ENCODE results near the gene FAM131B.
"Not testable (repeated sequence)": the region's sequence is repeated elsewhere in the genome, so short reads cannot be mapped to it uniquely, and the experiment has no call there.

The FAM131B gene

DNA sequence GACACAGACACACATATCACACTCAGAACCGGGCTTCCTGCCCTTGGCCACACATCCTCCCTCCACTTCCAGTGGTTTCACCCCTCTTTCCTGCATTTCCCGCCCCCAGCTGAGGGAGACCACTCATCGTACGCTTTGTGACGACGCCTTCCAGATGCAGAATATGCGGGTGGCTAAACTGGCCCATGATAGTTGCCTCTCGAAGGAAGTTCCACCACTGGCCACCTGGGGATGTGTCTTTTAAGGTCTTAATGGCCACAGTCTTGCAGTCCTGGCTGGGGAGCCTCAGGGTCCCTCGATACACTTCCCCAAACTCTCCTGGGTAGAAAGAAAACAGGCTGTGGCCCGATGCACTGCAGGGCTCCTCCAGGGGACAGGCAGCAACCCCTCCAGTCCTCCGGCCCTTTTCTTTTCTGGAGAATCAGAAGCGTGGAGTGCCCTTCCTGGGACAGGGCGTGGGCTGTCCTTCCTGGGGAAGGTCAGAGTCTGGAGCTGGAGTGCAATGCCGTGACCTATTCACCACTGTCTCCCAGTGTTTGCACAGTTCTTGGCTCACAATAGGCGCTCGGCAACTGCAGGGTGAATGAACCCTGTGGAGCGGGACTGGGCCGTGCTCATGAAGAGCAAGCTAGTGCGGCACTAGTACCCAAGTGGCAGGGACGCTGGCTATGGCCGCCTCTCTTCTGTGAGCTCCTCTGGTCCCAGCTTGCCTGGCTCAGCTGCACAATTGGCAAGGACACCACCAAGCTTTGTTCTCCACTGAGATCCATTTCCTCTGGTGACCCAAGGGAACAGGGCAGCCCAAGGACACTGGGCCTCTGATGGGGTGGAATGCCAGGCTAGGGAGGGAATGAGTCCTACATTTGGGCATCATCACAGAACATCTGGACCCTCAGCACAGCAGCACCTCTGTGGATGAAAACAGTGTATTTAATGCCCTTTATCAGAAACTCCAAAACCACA, 33.0 kb upstream of the FAM131B start:
- DNase-seq (ENCODE audit: low spot score) = no peak

DNA sequence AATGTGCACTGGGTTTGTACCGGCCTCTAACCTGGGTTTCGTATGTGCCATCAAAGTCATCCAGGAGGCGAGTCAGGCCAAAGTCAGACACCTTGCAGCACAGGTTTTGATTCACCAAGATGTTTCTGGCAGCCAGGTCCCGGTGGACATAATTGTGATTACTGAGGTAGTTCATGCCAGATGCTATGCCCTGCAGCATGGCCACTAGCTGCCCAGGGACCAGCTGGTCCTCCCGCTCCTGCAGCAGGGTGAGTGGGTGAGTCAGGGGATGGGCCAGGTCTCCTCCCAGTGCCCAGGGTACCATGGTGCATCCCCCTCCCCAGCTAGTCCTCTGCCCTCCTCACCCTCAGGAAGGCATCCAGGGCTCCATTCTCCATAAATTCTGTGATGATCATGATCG, 32.3 kb upstream of the FAM131B start:
- DNase-seq (ENCODE audit: low spot score) = no peak

DNA sequence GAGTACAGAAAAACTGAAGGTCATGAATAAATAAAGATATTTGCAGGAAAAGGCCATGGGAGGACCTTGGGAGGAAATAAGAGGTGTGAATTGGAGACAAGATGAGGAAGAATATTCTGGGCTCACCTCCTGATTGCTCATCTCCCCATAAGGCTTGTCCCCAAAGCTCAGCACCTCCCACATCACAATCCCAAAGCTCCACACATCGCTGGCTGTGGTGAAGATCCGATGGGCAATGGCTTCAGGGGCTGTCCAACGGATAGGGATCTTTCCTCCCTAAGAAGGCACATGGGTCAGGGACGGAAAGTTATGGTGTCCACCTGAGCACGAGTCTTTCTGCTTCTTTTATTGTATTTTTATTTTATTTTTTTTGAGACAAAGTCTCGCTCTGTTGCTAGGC, 31.6 kb upstream of the FAM131B start:
- no peak for DNase-seq (ENCODE audit: low spot score)

DNA sequence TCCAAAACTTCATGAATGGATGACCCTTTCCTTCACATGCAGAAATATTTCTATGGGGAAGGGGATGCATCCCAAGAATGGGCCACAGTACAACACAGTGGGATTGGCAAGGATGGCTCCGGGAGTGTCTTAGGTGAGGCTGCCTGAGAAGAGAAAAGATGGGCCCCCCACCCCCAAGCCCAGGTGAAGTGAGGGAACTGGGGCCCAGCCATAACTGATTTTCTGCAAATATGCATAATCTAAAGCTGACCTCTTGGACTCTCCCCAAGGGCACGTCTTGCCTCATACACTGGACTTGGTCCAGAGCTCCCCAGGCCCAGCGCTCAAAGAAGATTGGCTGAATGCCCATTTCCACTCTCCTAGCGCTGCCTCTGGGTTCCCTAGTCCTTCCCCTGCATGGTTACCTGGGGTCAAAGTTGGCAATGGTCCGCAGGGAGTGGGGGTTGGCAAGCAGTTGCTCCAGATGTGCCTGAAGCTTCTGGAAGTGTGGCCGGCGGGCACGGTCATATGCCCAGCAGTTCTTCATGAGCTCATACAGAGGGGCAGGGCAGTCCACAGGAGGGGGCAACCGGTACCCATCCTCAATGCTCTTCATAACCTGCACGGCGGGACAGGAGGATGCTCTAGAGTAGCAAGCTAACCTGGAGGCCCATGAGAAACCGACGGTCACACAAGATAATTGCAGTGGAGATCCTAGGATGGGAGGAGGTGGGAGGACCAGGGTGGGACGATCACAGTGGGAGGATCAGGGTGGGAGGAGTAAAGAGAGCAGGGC, 30.9 kb upstream of the FAM131B start:
- no peak for DNase-seq (ENCODE audit: low spot score)

DNA sequence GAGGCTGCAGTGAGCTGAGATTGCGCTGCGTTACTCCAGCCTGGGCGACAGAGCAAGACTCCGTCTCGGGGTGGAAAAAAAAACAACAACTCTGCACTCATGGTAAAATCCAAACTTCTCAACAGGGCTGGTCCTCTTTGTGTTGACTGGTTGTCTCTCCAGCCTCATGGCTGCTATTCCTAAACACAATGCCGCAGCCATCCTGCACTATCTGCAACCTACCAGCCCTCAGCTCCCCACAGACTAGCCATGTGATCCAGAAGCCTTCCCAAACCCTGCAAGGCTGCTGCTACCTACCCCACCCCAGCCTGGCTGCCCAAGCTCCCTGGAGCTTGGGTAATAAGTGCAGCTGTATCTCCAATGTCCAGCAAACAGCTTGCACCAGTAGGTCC, 30.4 kb upstream of the FAM131B start:
- DNase-seq (ENCODE audit: low spot score) = no peak

DNA sequence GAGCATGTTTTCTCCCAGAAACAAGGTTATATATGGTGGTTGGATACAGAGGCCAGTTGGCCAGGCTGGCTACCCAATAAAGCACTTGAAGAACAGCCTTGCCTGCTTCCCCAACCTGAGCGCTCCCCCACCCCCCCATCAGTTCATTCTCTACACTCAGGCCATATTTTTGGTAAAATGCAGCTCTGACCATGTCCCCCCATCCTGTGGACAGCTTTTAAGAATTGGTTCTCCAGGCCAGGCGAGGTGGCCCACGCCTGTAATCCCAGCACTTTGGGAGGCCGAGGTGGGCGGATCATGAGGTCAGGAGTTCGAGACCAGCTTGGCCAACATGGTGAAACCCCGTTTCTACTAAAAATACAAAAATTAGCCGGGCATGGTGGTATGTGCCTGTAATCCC, 29.9 kb upstream of the FAM131B start:
- DNase-seq (ENCODE audit: low spot score) = not testable (repeated sequence)

DNA sequence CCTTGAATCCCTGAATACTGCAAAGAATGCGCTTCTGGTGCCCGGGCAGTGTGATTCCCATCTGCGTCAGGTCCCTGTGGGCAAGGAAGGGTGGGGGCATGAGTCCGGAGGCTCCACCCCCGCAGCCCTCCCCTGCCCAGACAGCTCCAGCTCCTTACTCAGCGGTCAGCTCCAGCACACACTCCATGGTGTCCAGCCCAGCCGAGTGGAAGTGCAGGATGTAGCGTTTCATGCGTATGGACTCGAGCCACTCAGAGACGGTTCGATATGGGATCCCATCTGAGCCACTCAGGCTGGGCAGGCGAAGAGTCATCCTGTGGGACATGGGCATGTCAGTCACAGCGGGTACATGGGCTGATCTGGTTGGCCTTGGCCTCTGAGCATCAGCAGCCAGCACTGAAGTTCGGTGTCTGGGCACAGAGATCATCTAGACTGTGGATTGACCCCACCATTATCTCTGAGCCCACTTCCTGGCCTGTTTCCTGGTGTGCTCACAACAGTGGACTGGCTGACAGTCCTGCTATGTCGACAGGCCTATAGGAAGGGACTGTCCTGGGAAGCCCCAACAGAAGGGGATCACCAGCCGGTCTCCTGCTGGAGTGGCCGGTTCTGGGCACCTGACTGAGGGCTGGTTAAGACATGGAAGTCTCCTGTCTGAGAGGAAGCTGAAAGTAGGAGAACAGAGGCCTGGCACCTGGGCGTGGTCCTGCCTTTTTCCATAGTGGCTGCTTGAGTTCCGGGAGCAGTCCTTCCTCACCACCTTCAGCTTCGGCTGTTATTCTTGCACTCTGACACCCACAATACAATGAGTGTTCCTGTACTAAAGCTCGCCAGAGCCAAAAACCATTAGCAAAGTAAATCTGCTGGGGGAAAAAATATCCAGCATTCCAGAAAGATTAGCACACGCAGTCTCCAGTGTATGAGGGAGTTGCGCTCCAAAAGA, 29.2 kb upstream of the FAM131B start:
- no peak for DNase-seq (ENCODE audit: low spot score)

DNA sequence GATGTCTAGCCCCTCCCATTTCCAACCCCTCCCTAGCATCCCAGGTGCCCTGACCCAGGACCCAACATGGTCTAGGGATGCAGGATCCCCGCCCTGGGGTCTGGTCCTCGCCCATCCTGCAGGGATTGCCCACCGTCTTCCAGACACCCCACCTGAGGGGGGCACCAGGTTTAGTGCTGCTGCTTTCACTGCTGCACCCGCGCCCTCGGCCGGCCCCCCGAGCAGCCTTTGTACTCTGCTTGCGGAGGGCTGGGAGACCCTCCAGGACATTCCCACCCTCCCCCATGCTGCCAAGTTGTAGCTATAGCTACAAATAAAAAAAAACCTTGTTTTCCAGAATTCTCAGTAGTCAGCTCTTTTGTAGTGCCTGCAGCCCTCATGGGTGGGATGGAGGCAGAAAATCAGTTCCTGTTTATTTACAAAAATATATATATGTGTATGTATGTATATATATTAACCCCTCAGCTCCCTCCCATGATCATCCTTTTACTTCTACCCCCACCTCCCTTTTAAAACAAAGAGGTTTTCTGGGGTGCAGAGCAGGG, 28.3 kb upstream of the FAM131B start:
- DNase-seq (ENCODE audit: low spot score) = no peak

DNA sequence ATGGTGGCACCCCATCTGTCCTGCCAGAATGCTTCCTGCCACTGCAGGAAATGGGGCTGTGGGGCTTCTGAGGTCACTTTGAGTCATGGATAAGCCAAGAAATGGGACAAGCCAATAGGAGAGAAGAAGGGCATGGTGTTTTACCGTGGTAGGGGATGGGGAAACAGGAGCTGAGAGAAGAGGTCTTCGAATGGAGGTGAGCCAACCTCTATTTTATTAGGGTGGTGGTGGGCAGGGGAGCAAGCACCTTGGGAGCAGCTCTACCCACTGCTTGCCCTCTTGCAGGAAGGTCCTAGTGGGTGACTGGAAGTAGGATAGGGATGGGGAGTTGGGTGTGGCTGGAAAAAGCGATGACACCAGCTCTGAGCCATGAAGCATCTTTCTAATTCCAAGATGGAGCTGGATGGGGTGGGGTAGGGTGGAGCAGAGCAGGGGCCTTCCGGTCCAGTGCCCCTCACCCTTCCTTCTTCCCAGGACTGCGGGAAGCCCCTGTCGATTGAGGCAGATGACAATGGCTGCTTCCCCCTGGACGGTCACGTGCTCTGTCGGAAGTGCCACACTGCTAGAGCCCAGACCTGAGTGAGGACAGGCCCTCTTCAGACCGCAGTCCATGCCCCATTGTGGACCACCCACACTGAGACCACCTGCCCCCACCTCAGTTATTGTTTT, 27.7 kb upstream of the FAM131B start:
- DNase-seq (ENCODE audit: low spot score) = no peak

DNA sequence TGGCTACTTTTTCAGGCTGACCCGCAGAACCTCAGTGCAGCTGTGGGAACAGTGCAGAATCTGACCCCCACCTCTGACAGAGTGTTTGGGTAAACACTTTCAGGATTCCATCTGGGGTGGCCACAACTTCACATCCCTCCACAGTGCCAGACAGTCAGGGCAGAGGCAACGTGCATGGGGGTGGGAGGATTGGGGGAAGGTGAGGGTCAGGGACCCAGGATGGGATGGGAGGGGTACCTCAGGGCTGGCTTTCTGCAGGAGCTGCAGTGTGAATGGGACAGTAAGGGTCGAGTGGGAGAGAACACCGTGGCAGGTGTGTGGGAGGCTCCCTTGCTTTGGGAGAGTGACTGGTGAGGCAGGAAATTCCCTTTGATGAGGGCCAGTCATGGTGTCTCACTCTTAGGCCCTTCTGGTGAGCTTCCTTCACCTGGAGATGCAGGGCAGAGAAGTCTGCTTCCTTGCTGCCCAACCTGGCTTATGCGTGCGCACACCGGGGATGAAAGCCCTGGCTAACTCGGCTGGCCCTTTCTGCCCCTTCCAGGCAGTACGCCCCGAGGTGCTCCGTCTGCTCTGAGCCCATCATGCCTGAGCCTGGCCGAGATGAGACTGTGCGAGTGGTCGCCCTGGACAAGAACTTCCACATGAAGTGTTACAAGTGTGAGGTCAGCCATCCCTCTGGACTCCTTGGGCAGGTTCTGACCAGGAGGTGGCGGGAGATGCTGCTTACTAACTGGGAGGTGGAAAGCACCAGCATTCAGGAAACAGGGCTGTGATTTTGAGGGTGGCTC, 27.0 kb upstream of the FAM131B start:
- DNase-seq (ENCODE audit: low spot score) = no peak

DNA sequence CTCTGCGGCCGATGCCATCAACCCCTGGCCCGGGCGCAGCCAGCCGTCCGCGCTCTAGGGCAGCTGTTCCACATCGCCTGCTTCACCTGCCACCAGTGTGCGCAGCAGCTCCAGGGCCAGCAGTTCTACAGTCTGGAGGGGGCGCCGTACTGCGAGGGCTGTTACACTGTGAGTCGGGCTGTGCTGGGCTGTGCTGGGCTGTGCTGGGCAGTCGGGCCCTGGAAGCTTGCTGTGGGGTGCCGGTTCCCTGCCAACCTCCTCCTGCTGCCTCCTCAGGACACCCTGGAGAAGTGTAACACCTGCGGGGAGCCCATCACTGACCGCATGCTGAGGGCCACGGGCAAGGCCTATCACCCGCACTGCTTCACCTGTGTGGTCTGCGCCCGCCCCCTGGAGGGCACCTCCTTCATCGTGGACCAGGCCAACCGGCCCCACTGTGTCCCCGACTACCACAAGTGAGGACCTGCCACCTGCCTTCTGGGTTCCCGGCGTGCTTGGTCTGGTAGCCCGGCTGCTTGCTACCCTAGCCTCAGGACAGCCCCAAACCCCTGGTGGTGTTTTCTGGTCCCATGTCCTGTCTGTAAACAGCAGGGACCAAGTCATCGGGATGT, 26.1 kb upstream of the FAM131B start:
- no peak for DNase-seq (ENCODE audit: low spot score)

DNA sequence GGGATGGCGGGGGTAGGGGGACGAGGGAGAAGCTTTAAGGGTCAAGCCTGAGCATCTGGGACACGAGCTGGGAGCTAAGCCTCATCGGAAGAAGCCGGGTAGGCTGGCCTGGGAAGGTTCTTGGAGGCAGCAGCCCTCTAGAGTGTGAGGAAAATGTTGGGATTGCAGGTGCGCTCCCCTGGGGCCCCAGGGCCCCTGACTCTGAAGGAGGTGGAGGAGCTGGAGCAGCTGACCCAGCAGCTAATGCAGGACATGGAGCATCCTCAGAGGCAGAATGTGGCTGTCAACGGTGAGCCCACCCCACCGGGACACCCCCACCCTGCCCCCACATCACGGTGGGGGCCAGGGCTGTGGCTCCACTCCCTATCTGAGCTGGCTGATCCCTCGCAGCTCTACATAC, 25.5 kb upstream of the FAM131B start:
- no peak for DNase-seq (ENCODE audit: low spot score)

DNA sequence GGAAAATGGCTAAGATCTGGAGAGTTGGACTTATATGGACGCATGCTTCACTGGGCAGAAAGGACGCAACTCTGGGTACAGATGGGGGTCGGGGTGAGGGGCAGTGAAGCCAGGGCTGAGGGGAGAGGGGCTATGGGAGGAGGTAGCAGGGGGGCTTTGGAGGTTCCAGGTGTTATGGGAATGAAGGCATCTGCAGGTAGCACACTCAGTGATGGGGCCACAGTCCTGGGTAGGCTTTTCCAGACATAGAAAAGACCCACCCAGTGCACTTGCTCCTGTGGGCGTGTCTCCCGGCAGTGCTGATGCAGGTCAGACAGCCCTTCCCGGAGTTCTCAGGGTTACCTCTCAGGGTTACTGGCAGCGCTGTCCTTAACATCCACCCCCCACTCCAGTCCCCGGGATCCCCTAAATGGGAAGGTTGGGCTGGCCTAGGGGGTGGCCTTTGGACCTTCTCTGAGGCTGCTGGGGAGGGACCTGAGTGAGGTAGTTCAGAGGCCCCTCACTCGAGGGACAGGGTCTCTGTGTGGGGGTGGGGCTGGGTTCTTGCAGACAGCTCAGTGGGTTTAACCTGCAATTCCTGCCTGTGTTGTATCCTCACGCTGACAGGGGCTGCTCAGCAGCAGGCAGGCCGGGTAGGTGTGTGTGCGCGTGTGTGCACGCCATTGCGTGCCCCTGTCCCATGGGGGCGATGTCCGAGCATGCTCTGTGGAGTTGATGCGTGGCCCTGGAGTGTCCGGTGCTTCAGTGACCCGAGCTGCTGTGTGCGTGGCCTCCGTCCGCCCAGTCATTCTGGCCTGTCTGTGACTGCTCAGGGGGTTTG, 24.9 kb upstream of the FAM131B start:
- no peak for DNase-seq (ENCODE audit: low spot score)

DNA sequence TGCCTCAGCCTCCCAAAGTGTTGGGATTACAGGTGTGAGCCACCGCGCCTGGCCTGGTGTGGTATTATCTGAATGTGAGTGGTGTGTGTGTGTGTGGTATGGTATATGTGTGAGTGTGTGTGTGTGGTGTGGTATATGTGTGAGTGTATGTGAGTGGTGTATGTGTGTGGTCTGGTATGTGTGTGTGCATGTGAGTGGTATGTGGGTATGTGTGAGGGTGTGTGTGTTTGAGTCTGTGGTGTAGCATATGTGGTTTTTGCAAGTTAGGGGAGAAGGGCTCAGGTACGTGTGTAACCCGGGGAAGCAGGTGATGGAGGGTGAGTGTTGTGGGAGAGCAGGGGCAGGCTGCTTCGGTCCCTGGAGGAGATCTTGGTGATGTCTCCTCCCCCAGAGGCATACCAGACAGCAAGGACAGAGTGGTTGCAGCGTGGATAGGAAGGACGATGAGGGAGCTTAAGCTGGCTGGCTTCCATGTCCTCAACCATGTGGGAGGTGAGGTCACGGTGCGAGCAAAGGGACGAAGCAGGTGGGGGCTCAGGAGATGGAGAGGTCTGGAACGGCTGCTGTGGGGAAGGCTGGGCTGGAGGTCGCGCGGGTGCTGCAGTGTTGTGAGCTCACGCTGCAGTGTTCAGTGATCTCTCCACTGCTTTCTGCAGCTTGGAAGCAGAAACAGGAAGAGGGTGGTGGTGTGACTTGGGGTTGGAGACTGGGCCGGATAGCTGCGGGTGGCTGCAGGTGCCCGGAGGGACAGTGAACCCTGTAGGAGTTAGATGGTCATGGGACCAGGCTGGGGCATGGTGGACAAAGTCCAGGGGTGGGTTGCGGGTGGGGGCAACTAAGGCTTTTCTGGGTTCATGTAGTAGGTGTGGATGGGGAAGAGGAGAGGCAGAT, 23.6 kb upstream of the FAM131B start:
- peak; percentile 41 for DNase-seq (ENCODE audit: low spot score)

DNA sequence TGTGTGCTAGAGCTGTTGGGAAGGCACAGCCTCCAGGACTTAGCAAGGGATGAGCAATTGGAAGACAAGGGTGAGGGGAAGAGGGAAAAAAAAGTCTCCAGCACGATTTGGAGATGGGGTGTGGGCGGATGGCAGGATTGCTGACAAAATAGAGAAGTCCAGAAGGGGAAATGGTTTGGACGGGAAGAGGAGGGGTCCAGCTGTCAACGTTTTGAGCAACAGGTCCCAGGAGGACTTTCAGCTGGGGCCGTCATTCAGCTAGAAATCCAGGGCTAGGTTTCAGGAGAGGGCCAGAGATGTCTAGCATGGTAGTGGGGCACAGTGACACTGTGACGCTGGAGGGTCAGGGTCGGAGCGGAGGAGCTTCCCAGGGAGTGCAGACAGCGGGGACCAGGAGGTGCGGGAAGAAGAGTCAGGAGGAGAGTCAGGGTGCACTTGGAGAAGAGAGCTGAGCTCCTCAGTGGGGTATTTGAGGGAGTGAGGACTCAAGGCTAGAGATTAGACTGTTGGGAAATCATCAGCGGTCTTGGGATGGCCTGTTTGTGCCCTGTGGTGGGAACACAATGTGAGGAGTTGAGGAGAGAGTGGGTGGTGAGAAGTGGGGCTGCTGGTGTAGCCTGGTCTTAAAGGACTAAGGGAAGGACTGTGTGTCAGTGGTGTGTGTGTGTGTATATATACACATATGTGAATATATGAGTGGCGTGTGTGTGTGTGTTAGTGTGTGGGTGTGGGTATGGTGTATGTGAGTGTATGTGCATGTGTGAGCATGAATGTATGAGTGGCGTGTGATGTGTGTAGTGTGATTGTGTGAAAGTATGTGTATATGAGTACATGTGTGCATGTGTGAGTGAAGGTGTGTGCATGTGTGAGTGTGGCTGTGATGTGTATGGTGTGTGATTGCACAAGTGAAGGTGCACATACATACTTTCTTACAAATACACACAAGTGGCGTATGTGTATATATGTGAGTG, 22.4 kb upstream of the FAM131B start:
- no peak for DNase-seq (ENCODE audit: low spot score)

DNA sequence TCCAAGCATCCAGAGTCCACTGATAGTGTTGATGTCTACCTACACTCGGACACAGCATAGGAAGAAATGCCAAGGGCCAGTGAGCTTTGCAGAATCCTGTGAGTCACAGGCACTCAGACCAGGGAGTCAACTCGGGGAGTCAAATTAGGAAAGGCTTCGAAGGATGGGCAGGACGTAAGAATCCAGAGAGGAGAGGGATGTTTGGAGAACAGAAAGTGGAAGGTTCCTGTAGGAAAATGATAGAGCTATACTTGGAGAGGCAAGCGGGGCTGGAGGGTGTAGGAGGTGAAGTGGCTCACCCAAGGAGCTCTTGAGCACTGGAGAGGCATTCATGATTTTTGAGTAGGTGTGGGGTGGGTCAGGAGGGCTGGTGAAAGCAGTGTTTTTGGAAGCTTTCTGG, 21.6 kb upstream of the FAM131B start:
- no peak for DNase-seq (ENCODE audit: low spot score)

DNA sequence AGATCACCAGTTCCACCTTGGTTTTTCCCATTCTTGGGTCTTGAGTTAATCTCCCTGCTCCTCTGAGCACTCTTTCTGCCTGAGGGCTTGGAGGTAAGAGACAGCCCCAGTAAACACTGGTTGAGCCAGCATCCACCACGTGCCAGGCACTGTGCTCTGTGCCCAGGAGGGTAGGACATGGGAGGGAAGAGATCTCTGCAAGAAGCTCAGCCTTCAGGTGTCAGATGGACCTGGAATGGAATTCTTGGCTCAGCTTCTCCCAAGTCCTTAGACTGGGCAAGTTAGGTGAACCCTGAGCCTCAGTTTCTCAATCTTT, 21.1 kb upstream of the FAM131B start:
- DNase-seq (ENCODE audit: low spot score) = no peak

Data from activated CD4-positive, alpha-beta T cell treated with anti-CD3 and anti-CD28 coated beads, Interleukin-2, Interleukin-4, amounts not matched to agents 100 ng/mL and 50 ng/mL, durations not matched to agents 16 hours and 8 hours (primary cell).